Ovary (tissue), 9 donors: ENCODE results near the gene PAK6. TPM values are rescaled to one million over a fixed set of nuclear protein-coding genes. Genes with fewer than 3 reads are reported as not detected.

Experiments
- DNase-seq, 5 donors: peaks; one replicate each; pipeline ENCODE4 v3.0.0-alpha.2; 2019 to 2020
- H3K27ac ChIP-seq, 2 donors: fragments of 200-600 bp; one replicate each; pipeline versions ENCODE4 v1.5.1 to v1.8.0; 2019 to 2022
- H3K27me3 ChIP-seq: fragments of 200-600 bp; one replicate; pipeline ENCODE4 v1.8.0; 2022
- H3K36me3 ChIP-seq: fragments of 200-600 bp; sonication (generic); one replicate; pipeline ENCODE4 v1.5.1; 2019
- H3K4me1 ChIP-seq: one replicate; pipeline ENCODE4 v1.8.1; 2013; ENCODE audit warnings: mild to moderate bottlenecking, moderate library complexity; ENCODE audit not compliant: insufficient read depth
- H3K4me3 ChIP-seq: fragments of 200-600 bp; sonication (generic); one replicate; pipeline ENCODE4 v1.5.1; 2017
- H3K9me3 ChIP-seq, 2 donors: fragments of 200-600 bp in 1 of 2; sonication (generic) in 1 of 2; one replicate each; pipeline versions ENCODE4 v1.5.1 to v1.8.1; 2013 to 2019; ENCODE audit warnings: mild to moderate bottlenecking in 1 of 2, moderate library complexity in 1 of 2
- EP300 ChIP-seq: sonication (generic); formaldehyde crosslinking; IDR thresholded peaks from one replicate; pipeline ENCODE4 v1.6.1; 2017; ENCODE audit warnings: antibody characterized with exemption
- POLR2A ChIP-seq: fragments of 450-650 bp; IDR thresholded peaks from one replicate; pipeline ENCODE4 v1.6.1; 2017; ENCODE audit warnings: antibody characterized with exemption, mild to moderate bottlenecking, moderate library complexity
- WGBS, 3 donors: extraction: QIAGEN DNeasy Blood & Tissue Kit in 1 of 3; methylation state at CpG; one replicate each; pipeline versions ENCODE4 v1.1.5 to v1.1.7; 2013 to 2017; 5-methylcytosine and 5-hydroxymethylcytosine counted together
- intact Hi-C, 4 donors: fragments of 100-400 bp; cut with DNase I; formaldehyde crosslinking; loops; one replicate each; pipeline versions ENCODE4 v1.11.0 to v1.15.1; 2022 to 2023
- polyA plus RNA-seq, 2 donors: library from polyadenylated mRNA; stranded (reverse); fragments of 200-250 nt in 1 of 2; fragments of 350-450 nt in 1 of 2; fragmentation: Illumina TruSeq in 1 of 2; extraction: RNeasy Lipid Tissue Mini Kit (QIAGEN cat#74804) in 1 of 2; gene quantifications; one replicate each; pipeline ENCODE4 v1.2.3, GENCODE V29; 2013 to 2014
- total RNA-seq, 7 donors: library from RNA; depleted of rRNA in 2 of 7; stranded (reverse); fragments of >200 nt in 2 of 7; fragmentation: NEBNext Ultra II Directional in 3 of 7; extraction: Animal tissue kit (Norgen Biotek cat#: 25700) in 3 of 7; gene quantifications; one replicate each; pipeline versions ENCODE4 v1.1.0 to v1.2.4, GENCODE V29; 2016 to 2023
- TF ChIP-seq, protein P1 (sequence below), 3 donors: fragments of 450-650 bp in 2 of 3; fragments of 200-600 bp in 1 of 3; IDR thresholded peaks; one replicate each; pipeline versions ENCODE4 v1.5.1 to v1.8.0; 2016 to 2022; ENCODE audit warnings: antibody characterized with exemption in 3 of 3, mild to moderate bottlenecking in 1 of 3
- donor health status: DM: no; HTN: no; CAD: no; lungs with moderate emphysema.
- donor health status: DM: no; HTN: no; CAD: no.
- donor health status: Bipolar disorder and iron deficiency.
- donor health status: DM: yes; HTN: yes; CAD: no.
- donor health status: DM: no; HTN: no; CAD: no.
- donor health status: DM: yes; HTN: yes; CAD: no.

The PAK6 gene
- total and polyA plus RNA-seq, 9 donors = 0.36 to 6.7 (median 1.5) TPM

- WGBS, 3 donors = 88% methylated on average over 20 of the region's 20 CpGs
- TF ChIP-seq, protein P1, sequence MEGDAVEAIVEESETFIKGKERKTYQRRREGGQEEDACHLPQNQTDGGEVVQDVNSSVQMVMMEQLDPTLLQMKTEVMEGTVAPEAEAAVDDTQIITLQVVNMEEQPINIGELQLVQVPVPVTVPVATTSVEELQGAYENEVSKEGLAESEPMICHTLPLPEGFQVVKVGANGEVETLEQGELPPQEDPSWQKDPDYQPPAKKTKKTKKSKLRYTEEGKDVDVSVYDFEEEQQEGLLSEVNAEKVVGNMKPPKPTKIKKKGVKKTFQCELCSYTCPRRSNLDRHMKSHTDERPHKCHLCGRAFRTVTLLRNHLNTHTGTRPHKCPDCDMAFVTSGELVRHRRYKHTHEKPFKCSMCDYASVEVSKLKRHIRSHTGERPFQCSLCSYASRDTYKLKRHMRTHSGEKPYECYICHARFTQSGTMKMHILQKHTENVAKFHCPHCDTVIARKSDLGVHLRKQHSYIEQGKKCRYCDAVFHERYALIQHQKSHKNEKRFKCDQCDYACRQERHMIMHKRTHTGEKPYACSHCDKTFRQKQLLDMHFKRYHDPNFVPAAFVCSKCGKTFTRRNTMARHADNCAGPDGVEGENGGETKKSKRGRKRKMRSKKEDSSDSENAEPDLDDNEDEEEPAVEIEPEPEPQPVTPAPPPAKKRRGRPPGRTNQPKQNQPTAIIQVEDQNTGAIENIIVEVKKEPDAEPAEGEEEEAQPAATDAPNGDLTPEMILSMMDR (IDR thresholded peaks at IDR 0.05) = no peak
- TF ChIP-seq POLR2A (no peak), EP300 (no peak)
- peaks cover 3% of the 10 kb centered on the region for H3K4me1 ChIP-seq
- no peaks in the 10 kb centered on the region for H3K27me3 ChIP-seq
- no peak overlapping the region for H3K4me3 ChIP-seq
- no peak overlapping the region for H3K27ac ChIP-seq
- no peak for DNase-seq
- intact Hi-C loops = no loop called here
- H3K9me3 ChIP-seq = no peaks in the 10 kb centered on the region
- H3K36me3 ChIP-seq = no peaks in the 10 kb centered on the region
Observed at GRCh38 chr15:40293905-40294895, 55.3 kb downstream of the PAK6 start.

- Histone ChIP-seq H3K36me3 (no peaks in the 10 kb centered on the region), H3K9me3 (no peaks in the 10 kb centered on the region), H3K27me3 (no peaks in the 10 kb centered on the region), H3K4me3 (no peak overlapping the region), H3K27ac (no peak overlapping the region), H3K4me1 (peaks cover 3% of the 10 kb centered on the region)
- intact Hi-C loops = no loop called here
- TF ChIP-seq EP300 (no peak), POLR2A (no peak)
- TF ChIP-seq, protein P1 (IDR thresholded peaks at IDR 0.05) = no peak
- no peak for DNase-seq
- 72 to 79% (median 78%) methylated on average over 1 of the region's 1 CpG for WGBS, 3 donors
Observed at GRCh38 chr15:40295297-40295696, 56.4 kb downstream of the PAK6 start.

DNA sequence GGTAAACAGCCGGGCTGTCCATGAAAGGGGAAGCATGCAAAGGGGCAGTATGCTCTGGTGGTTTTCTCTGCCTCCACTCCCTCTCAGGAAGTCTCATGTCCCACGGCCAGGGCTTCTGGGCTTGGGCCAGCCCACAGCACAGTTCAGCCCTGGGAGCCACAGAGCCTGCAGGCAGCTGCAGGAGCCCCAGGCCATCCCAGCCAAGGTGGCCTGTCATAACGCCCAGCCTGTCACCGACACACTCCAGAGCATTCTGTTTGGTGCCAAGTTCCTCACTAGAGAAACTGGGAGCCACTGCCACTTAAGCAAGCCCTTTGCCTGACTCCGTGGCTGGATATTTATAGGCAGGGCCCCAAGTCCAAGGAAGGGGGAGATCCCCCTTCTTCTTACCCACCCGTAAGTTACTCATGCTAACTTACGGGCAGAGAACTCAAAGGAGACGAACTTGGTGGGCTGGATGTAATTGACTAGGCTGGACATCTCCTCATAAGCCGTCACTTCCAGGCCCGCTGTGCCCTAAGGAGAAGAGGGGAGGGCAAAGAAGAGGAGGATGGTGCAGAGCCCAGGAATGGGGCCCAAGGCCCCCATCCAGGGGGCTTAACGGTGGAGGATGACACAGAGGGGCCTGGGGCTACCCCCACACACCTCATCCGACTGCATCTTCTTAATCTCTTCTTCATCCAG is 57.2 kb downstream of the PAK6 start:
- WGBS, 3 donors = 59 to 65% (median 65%) methylated on average over 12 of the region's 12 CpGs

GRCh38 chr15:40296561-40297230 is 57.8 kb downstream of the PAK6 start:
- H3K27me3 ChIP-seq = no peaks in the 10 kb centered on the region
- H3K9me3 ChIP-seq = no peaks in the 10 kb centered on the region
- TF ChIP-seq, protein P1 (IDR thresholded peaks at IDR 0.05) = no peak
- no peak for TF ChIP-seq EP300
- TF ChIP-seq POLR2A = no peak
- no peaks in the 10 kb centered on the region for H3K36me3 ChIP-seq
- WGBS, 3 donors = 77 to 84% (median 84%) methylated on average over 5 of the region's 5 CpGs
- DNase-seq = no peak
- no peak overlapping the region for H3K27ac ChIP-seq
- intact Hi-C loops = no loop called here
- no peak overlapping the region for H3K4me3 ChIP-seq
- no peaks in the 10 kb centered on the region for H3K4me1 ChIP-seq

More for the DNA sequence above, 57.2 kb downstream of the PAK6 start:
- H3K4me3 ChIP-seq = no peak overlapping the region
- no peaks in the 10 kb centered on the region for H3K36me3 ChIP-seq
- H3K27me3 ChIP-seq = no peaks in the 10 kb centered on the region
- H3K27ac ChIP-seq = no peak overlapping the region
- no peaks in the 10 kb centered on the region for H3K9me3 ChIP-seq
- intact Hi-C loops = no loop called here
- TF ChIP-seq POLR2A (no peak), EP300 (no peak)
- TF ChIP-seq, protein P1 (IDR thresholded peaks at IDR 0.05) = no peak
- peaks cover 1% of the 10 kb centered on the region for H3K4me1 ChIP-seq
- no peak for DNase-seq
